ENCODE results near the gene GABBR1. TPM values are rescaled to one million over a fixed set of nuclear protein-coding genes. Genes with fewer than 3 reads are reported as not detected.
A peak's percentile ranks its signal among the peaks of the same experiment; 100 is the strongest.

GABBR1 gene
- total RNA-seq, 1 experiment from 2014 or later, result 11.9 TPM

- TF ChIP-seq POLR2AphosphoS5 (IDR thresholded peaks at IDR 0.05; ENCODE audit: low read depth, low read length) (no peak), TCF7L2 (IDR thresholded peaks at IDR 0.05; ENCODE audit: low read depth, low read length) (no peak), CTCF (IDR thresholded peaks at IDR 0.05) (no peak), REST (IDR thresholded peaks at IDR 0.05; ENCODE audit: insufficient read depth in 1 of 2, low read depth in 2 of 2, low read length in 1 of 2) (no peak), SIN3A (IDR thresholded peaks at IDR 0.05; ENCODE audit: borderline replicate concordance, insufficient read depth, low read depth, low read length) (no peak)
- in situ Hi-C loops (cut with HindIII; ENCODE audit: low pct_unique_long_range_greater_than_20kb, low sequenced_read_pairs) (no loop called here), intact Hi-C loops (cut with micrococcal nuclease; ENCODE audit: unreplicated experiment) (no loop called here)
- Histone ChIP-seq H3K27me3 (ENCODE audit: control insufficient read depth, insufficient read depth, low read length) (peaks cover 2% of the 10 kb centered on the region; the same call in 1 of the 2 replicates), H3K4me1 (ENCODE audit: control insufficient read depth, insufficient read depth, low read length) (no peaks in the 10 kb centered on the region), H3K36me3 (ENCODE audit: control insufficient read depth, insufficient read depth, low read length) (no peaks in the 10 kb centered on the region), H3K27ac (ENCODE audit: low read length) (no peak overlapping the region), H3K9me3 (ENCODE audit: control insufficient read depth, insufficient read depth, low read depth, low read length) (no peaks in the 10 kb centered on the region), H3K4me3 (ENCODE audit: low read depth in 2 of 2, low read length in 2 of 2) (no peak overlapping the region)
- ATAC-seq (no peak), DNase-seq (ENCODE audit: low read depth, low spot score) (no peak)
- no TSS peak for BruUV-seq (replicated peaks)
- ChIA-PET CTCF (no interaction called here), POLR2A (no interaction called here)
These were observed 12.4 kb downstream of the GABBR1 start for GRCh38 chr6:29620630-29621029.

- CTCF ChIA-PET, result no interaction called here
- intact Hi-C loops (cut with micrococcal nuclease; ENCODE audit: unreplicated experiment) (no loop called here), in situ Hi-C loops (cut with HindIII; ENCODE audit: low pct_unique_long_range_greater_than_20kb, low sequenced_read_pairs) (no loop called here)
- H3K9me3 ChIP-seq (ENCODE audit: control insufficient read depth, insufficient read depth, low read depth, low read length), result no peaks in the 10 kb centered on the region
- H3K27ac ChIP-seq (ENCODE audit: low read length), result no peak overlapping the region
- H3K4me3 ChIP-seq (ENCODE audit: low read depth in 2 of 2, low read length in 2 of 2), result no peak overlapping the region
- BruUV-seq (replicated peaks), result no TSS peak
- no peaks in the 10 kb centered on the region for H3K27me3 ChIP-seq (ENCODE audit: control insufficient read depth, insufficient read depth, low read length)
- no peaks in the 10 kb centered on the region for H3K4me1 ChIP-seq (ENCODE audit: control insufficient read depth, insufficient read depth, low read length)
- ATAC-seq (no peak), DNase-seq (ENCODE audit: low read depth, low spot score) (no peak)
- no peak for TF ChIP-seq POLR2AphosphoS5 (IDR thresholded peaks at IDR 0.05; ENCODE audit: low read depth, low read length)
- POLR2A ChIA-PET, result no interaction called here
- H3K36me3 ChIP-seq (ENCODE audit: control insufficient read depth, insufficient read depth, low read length), result no peaks in the 10 kb centered on the region
These were observed 13.3 kb downstream of the GABBR1 start for GRCh38 chr6:29619578-29620160.

- ATAC-seq, result no peak
- Histone ChIP-seq H3K4me3 (ENCODE audit: low read depth in 2 of 2, low read length in 2 of 2) (no peak overlapping the region), H3K27ac (ENCODE audit: low read length) (no peak overlapping the region), H3K4me1 (ENCODE audit: control insufficient read depth, insufficient read depth, low read length) (no peaks in the 10 kb centered on the region), H3K27me3 (ENCODE audit: control insufficient read depth, insufficient read depth, low read length) (no peaks in the 10 kb centered on the region), H3K9me3 (ENCODE audit: control insufficient read depth, insufficient read depth, low read depth, low read length) (no peaks in the 10 kb centered on the region), H3K36me3 (ENCODE audit: control insufficient read depth, insufficient read depth, low read length) (no peaks in the 10 kb centered on the region)
- peak; percentile 51 for TF ChIP-seq CTCF (IDR thresholded peaks at IDR 0.05)
- TF ChIP-seq TCF7L2 (IDR thresholded peaks at IDR 0.05; ENCODE audit: low read depth, low read length), result no peak
- in situ Hi-C loops (cut with HindIII; ENCODE audit: low pct_unique_long_range_greater_than_20kb, low sequenced_read_pairs), result no loop called here
- no peak for DNase-seq (ENCODE audit: low read depth, low spot score)
- intact Hi-C loops (cut with micrococcal nuclease; ENCODE audit: unreplicated experiment), result no loop called here
- CTCF ChIA-PET, result interaction anchor here (1.6 kb wide), 1 partner anchor 11 kb away, joined by 3 read pairs; no protein-coding TSS in a partner anchor
- POLR2A ChIA-PET, result no interaction called here
- no TSS peak for BruUV-seq (replicated peaks)
These were observed 15.0 kb downstream of the GABBR1 start for GRCh38 chr6:29617782-29618554.
